Measurements from ENCODE around the gene ASPA.

Gene ASPA

DNA sequence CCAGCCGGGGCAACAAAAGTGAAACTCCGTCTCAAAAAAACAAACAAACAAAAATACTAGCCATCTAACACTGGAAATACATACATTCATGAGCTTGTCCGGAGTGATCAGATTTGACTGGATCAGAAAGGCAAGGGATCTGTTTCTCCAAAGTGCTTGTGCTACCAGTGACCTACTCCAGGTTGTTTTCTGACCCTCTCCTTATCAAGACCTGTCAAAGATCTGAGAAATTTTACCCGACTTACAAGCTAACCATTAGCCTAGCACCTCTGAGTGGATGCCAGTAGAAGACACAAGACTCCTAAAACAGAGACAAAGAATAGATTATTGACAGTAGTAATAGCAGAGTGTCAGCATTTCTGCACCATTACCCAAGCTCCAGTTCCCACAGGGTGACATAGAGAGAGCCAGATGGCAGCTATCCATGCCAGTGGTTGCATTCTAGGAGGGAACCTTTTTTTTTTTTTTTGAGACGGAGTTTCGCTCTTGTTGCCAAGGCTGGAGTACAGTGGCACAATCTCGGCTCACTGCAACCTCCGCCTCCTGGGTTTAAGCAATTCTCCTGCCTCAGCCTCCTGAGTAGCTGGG, 9.8 kb downstream of the ASPA start:
- no peak overlapping the region for H3K4me3 ChIP-seq
- TF ChIP-seq, protein P1, sequence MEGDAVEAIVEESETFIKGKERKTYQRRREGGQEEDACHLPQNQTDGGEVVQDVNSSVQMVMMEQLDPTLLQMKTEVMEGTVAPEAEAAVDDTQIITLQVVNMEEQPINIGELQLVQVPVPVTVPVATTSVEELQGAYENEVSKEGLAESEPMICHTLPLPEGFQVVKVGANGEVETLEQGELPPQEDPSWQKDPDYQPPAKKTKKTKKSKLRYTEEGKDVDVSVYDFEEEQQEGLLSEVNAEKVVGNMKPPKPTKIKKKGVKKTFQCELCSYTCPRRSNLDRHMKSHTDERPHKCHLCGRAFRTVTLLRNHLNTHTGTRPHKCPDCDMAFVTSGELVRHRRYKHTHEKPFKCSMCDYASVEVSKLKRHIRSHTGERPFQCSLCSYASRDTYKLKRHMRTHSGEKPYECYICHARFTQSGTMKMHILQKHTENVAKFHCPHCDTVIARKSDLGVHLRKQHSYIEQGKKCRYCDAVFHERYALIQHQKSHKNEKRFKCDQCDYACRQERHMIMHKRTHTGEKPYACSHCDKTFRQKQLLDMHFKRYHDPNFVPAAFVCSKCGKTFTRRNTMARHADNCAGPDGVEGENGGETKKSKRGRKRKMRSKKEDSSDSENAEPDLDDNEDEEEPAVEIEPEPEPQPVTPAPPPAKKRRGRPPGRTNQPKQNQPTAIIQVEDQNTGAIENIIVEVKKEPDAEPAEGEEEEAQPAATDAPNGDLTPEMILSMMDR (IDR thresholded peaks at IDR 0.05) = no peak
- no peak overlapping the region for H3K27ac ChIP-seq
- DNase-seq (ENCODE audit: low spot score) = no peak

GRCh38 chr17:3497101-3497500, 21.3 kb downstream of the ASPA start:
- DNase-seq (ENCODE audit: low spot score) = no peak
- TF ChIP-seq, protein P1 (IDR thresholded peaks at IDR 0.05) = no peak

GRCh38 chr17:3501344-3501743, 25.5 kb downstream of the ASPA start:
- TF ChIP-seq, protein P1 (IDR thresholded peaks at IDR 0.05) = no peak
- DNase-seq (ENCODE audit: low spot score) = no peak
- Histone ChIP-seq H3K4me3 (no peak overlapping the region), H3K27ac (no peak overlapping the region)

More at GRCh38 chr17:3497101-3497500, 21.3 kb downstream of the ASPA start:
- Histone ChIP-seq H3K27ac (no peak overlapping the region), H3K4me3 (no peak overlapping the region)

DNA sequence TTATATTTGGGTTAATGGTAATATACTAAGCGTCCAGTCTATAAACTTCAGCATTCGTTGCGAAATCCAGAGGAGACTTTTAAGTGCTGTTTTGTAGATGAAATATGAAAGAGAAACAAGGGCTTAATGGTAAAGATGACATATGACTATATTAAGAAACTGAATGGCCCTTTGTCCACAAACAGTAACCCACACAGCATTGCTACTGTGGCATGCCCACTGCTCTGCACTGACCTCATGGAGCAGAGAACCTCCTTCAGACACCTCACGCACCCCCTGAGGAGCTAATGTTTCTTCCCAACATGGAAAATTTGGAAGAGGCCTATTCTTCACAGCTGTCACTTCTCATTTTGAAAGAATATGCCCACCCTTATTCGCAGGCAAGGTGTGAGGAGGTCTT, 26.7 kb downstream of the ASPA start:
- Histone ChIP-seq H3K27ac (no peak overlapping the region), H3K4me3 (no peak overlapping the region)
- no peak for DNase-seq (ENCODE audit: low spot score)
- TF ChIP-seq, protein P1 (IDR thresholded peaks at IDR 0.05) = no peak

GRCh38 chr17:3503285-3503684, 27.5 kb downstream of the ASPA start:
- H3K27ac ChIP-seq = no peak overlapping the region
- TF ChIP-seq, protein P1 (IDR thresholded peaks at IDR 0.05) = no peak
- DNase-seq (ENCODE audit: low spot score) = no peak
- no peak overlapping the region for H3K4me3 ChIP-seq

DNA sequence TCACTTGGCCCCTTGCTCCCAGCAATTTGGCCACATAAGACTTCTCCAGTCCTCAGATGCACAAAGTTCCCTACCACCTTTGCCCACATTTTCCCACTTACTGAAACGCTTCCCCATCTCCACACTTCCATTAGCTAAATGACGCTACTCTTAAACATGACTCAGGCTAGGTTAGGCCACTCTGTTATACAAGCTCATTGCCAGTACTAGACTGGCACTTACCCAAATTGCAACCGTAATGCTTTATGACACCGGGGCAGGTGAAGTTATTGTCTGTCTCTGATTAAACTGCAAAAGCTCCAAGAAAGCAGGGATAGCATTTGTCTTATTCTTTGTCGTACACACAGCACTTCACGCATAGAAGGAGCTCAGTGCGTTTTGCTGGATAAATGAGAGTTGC, 29.2 kb downstream of the ASPA start:
- DNase-seq (ENCODE audit: low spot score) = no peak
- H3K27ac ChIP-seq = no peak overlapping the region
- no peak overlapping the region for H3K4me3 ChIP-seq
- TF ChIP-seq, protein P1 (IDR thresholded peaks at IDR 0.05) = no peak

GRCh38 chr17:3506054-3506453, 30.3 kb downstream of the ASPA start:
- TF ChIP-seq, protein P1 (IDR thresholded peaks at IDR 0.05) = no peak
- no peak for DNase-seq (ENCODE audit: low spot score)
- H3K27ac ChIP-seq = no peak overlapping the region
- H3K4me3 ChIP-seq = no peak overlapping the region

Data from coronary artery (tissue), 2 donors.